Stimulated activated CD8-positive, alpha-beta memory T cell treated with anti-CD3 and anti-CD28 coated beads, Interleukin-2, amount 100 ng/mL, for 48 hours (primary cell): Measurements from ENCODE around the gene ATAD3B.
"Not testable (repeated sequence)": the region's sequence is repeated elsewhere in the genome, so short reads cannot be mapped to it uniquely, and the experiment has no call there.

ENCODE experiments used
- DNase-seq, 2 donors: peaks; one replicate each; pipeline ENCODE4 v3.0.0-alpha.2; 2020; ENCODE audit warnings: low read depth in 2 of 2

The ATAD3B gene

GRCh38 chr1:1433804-1434130 is 37.8 kb upstream of the ATAD3B start:
- DNase-seq, result peak; percentile 43 to 56

DNA sequence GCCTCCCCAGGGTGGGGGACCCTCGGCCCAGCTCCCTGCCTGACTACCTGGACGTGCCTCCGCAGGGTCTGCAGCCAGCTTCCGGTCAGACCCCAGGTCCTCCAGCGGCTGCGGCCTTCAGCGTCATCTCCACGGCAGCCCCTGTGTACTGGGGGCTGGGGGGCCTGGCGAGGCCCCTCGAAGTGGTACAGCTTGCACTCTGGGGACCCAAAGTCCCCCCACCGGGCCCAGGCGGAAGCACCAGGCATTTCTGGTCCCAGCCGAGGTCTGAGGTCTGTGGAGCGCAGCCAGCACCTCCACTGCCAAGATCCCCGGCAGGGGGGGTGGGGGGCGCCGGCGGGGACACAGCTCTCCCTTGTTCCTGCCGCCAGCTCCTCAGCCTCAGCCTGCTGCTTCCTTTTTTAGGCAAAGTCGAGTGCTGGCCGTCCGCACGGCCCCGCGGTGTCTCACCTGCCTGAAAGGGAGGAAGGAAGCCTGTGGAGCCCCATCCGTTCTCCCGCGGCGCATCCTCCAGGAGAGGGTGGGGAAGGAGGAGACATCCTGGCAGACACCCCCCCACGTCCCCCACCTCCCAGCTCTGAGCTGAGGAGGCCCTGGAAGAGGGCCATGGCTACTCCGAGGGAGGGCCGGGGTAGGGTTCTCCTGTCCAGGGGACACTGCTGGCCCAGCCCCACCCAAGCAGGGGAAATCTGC is 37.3 kb upstream of the ATAD3B start:
- DNase-seq, result no peak

DNA sequence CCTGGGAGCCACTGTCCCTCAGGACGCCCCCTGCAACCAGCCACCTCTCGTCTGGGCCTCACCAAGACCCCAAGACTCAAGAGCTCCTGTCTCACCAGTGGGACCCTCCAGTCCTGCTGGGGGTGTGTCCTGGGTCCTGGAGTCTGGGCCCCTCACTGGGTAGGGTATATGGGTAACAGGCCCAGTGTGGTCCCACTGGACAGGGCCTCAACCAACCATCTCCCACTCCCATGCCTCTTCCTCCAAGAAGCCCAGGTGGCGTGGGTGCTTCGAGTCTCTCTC is 36.8 kb upstream of the ATAD3B start:
- DNase-seq, result no peak

- DNase-seq, result peak; percentile 64 to 69
These were observed 36.3 kb upstream of the ATAD3B start, which contains the start of gene VWA1 for GRCh38 chr1:1435106-1435903. TSS of gene VWA1 (plus strand) at chr1:1435690. CDS start at chr1:1435749, 59 bp downstream.

DNA sequence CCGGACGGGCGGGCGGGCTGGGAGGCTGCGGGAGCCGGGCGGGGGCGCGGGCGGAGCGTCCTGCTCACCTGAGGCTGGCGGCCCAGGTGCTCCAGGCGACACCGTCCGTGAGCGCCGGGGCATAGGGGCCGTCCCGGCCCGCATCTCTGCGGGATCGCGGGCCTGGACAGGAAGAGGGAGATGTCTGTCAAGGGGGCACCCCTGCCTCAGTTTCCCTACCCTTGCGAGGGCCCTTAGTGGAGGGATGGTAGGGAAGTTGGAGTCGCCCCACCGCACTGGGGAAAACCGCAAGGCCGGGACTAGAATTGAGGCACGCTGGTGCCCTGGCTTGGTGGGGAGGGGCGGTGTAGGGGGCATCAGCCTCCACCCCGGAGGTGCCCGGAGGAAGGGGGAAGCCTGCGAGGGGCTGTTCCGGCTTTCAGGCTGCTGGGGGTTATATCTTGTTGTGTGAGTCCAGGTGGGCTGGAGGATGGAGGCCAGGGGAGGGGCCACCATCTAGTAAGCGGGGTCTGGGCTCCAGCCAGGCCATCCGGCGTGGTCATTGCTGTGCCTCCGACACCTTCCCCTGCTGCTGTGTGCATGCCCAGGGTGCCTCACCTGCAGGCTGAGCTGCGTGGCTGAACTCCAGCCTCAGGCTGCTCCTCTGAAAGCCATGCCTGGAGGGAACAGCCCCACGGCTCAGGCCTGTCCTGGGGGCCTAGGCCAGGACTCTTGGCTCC is 35.5 kb upstream of the ATAD3B start:
- DNase-seq, result no peak

DNA sequence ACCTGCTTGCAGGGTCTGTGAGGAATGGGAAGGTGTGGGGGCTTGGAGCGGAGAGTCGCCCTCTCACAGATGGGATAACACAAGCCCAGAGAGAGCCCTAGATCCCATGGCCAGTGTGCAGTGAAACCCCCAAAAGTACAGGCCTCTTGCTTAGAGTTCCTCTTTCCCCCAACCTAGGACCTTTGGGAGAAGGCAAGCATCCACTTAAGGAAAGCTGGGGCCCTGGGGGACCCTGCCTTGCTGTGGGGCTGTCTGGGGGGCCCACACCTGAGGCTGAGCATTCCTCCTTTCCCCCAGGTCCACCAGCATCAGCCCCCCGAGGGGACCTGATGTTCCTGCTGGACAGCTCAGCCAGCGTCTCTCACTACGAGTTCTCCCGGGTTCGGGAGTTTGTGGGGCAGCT is 34.9 kb upstream of the ATAD3B start:
- no peak for DNase-seq

DNA sequence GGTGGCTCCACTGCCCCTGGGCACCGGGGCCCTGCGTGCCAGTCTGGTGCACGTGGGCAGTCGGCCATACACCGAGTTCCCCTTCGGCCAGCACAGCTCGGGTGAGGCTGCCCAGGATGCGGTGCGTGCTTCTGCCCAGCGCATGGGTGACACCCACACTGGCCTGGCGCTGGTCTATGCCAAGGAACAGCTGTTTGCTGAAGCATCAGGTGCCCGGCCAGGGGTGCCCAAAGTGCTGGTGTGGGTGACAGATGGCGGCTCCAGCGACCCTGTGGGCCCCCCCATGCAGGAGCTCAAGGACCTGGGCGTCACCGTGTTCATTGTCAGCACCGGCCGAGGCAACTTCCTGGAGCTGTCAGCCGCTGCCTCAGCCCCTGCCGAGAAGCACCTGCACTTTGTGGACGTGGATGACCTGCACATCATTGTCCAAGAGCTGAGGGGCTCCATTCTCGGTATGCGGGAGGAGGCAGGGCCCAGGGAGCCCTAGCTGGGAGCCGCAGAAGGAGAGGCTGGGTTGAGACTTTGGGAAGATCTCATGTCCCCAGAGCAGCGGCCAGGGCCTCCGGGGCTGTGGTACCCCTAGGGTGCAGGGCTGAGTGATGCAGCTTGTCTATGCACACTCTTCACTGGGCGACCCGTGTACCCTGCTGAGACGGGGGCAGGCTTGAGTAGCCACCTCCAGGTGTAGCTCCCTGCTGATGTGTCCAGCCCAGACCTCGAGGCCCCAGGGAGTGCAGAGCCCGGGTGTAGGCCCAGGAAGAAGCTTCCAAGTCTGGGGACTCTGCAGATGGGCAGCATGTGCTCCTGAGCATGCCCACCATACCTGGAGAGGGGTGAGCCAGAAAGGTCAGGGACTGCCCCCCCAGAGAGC is 34.3 kb upstream of the ATAD3B start:
- no peak for DNase-seq

- DNase-seq, result no peak
These were observed 33.6 kb upstream of the ATAD3B start for GRCh38 chr1:1437904-1438376.

DNA sequence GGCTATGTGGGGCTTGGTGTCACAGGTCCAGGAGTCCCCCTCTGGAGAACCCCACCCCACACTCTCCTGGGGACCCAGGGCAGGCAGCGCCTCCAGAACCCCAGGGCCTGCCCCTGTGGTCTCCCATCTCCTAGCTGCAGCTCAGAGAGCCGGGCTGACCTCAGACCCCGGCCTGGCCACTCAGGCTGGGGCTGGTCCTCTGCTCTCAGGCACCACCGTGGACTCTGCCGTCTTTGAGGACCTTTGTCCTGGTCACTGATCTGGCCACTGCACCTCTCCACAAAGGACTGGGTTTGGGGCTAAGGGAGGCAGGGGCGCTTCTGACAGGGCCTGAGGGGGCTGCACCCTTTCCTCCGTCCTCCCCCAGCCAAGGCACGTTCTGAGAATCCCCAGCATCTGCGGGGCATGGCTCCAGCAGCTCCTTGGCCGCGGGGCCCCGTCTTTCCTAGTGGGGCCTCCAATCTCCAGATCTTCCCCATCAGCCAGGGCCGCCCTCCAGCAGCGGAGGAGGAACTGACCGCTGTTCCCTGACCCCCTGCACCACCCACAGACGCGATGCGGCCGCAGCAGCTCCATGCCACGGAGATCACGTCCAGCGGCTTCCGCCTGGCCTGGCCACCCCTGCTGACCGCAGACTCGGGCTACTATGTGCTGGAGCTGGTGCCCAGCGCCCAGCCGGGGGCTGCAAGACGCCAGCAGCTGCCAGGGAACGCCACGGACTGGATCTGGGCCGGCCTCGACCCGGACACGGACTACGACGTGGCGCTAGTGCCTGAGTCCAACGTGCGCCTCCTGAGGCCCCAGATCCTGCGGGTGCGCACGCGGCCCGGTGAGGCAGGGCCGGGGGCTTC is 32.8 kb upstream of the ATAD3B start:
- no peak for DNase-seq

DNA sequence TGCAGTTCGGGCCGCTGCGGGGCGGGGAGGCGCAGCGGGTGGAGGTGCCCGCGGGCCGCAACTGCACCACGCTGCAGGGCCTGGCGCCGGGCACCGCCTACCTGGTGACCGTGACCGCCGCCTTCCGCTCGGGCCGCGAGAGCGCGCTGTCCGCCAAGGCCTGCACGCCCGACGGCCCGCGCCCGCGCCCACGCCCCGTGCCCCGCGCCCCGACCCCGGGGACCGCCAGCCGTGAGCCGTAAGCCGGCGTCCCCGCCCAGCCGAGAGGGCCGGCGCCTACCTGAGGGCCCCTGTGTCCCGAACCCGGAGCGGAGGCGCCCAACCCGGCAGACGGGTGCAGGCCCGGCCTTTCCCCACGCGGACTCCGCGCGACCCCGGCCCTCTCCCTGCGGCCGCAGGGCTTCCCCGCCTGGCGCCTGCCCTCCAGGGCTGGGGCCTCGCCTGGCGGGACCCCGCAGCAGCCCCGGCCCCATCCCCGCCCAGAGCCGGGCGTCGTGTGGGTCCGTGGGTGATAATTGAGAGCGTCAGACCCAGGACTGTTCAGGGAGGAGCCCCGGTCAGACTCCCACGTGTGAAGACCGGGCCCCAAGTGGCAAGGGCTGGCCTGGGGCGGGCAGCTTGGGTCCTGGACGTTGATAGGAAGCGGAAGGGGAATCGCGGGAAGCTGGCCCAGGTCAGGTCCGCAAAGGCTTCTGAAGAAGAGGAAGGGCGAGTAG is 31.9 kb upstream of the ATAD3B start:
- DNase-seq, result no peak

- no peak for DNase-seq
These were observed 31.1 kb upstream of the ATAD3B start for GRCh38 chr1:1440262-1441001.

- peak; percentile 52 to 61 for DNase-seq
These were observed 30.3 kb upstream of the ATAD3B start for GRCh38 chr1:1441002-1441888.

GRCh38 chr1:1442069-1442770 is 29.3 kb upstream of the ATAD3B start:
- no peak for DNase-seq

GRCh38 chr1:1446631-1447030 is 24.9 kb upstream of the ATAD3B start:
- not testable (repeated sequence) for DNase-seq

GRCh38 chr1:1449099-1449739 is 22.3 kb upstream of the ATAD3B start, which contains the start of gene ATAD3C:
TSS of gene ATAD3C (plus strand) at chr1:1449689. CDS start at chr1:1450684, 995 bp downstream.
- no peak for DNase-seq

- DNase-seq, result not testable (repeated sequence)
These were observed 20.9 kb upstream of the ATAD3B start for GRCh38 chr1:1450616-1451015.

DNA sequence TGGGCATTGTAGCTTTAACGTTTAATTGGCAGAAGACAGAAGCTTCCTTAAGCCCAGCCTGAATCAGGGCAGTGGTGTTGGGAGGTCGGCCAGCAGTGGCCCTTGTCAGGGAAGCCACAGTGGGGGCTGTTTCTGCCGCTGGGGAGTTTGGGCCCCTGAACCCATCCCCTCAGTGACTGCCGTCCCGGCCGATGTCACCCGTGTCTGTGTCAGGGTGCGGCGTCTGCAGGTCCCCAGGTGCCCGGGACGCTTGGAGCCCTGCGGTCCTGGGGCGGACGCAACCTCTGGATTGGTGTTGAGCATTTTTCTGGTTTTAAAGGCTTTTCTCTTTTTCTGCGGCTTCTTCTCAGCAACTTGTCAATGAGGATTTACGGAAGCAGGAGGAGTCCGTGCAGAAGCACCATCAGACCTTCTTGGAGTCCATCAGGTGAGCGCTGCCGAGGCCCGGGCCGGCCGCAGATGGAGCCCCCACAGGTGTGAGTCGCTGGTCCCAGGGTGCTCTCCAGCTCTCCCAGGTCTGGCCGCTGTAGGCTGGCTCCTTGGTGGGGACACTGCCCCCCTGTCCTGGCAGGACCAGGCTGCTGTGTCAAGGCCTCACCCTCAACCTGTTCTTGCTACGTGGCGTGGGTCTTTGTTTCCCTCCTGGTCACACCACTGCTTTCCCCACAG is 19.7 kb upstream of the ATAD3B start:
- no peak for DNase-seq
